ENCODE data around the gene COL28A1.

DNA sequence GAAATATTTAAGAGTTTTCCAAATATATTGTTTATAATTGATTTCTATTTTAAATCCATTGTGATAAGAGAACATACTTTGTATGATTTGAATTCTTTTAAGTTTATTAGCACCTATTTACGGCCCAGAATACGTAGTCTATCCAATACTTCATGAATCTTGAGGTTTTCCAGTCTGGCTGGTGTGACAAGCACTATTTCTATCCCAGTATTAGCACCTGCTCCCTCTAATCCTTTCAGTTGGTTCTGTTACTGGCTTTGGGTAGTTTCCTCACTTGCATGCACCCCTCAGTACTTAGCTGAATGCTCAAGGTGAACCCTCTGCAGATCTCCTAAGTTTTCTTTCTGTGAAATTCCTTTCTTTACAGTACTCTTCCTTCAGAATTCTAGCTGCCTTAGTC is 186.5 kb downstream of the COL28A1 start:
- TF ChIP-seq, protein P1, sequence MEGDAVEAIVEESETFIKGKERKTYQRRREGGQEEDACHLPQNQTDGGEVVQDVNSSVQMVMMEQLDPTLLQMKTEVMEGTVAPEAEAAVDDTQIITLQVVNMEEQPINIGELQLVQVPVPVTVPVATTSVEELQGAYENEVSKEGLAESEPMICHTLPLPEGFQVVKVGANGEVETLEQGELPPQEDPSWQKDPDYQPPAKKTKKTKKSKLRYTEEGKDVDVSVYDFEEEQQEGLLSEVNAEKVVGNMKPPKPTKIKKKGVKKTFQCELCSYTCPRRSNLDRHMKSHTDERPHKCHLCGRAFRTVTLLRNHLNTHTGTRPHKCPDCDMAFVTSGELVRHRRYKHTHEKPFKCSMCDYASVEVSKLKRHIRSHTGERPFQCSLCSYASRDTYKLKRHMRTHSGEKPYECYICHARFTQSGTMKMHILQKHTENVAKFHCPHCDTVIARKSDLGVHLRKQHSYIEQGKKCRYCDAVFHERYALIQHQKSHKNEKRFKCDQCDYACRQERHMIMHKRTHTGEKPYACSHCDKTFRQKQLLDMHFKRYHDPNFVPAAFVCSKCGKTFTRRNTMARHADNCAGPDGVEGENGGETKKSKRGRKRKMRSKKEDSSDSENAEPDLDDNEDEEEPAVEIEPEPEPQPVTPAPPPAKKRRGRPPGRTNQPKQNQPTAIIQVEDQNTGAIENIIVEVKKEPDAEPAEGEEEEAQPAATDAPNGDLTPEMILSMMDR (IDR thresholded peaks at IDR 0.05; ENCODE audit: low read depth, low read length): no peak
- TF ChIP-seq POLR2A (IDR thresholded peaks at IDR 0.05; ENCODE audit: extremely low read depth, insufficient read length): no peak
